GM19467 (cell line): ENCODE data around the gene SLC44A1.

Experiments used
- ATAC-seq: cut with Tn5 transposase; IDR thresholded peaks from one replicate; pipeline ENCODE4 v1.9.1; 2021; ENCODE audit warnings: mild to moderate bottlenecking, moderate library complexity; ENCODE audit not compliant: unreplicated experiment

SLC44A1 gene

DNA sequence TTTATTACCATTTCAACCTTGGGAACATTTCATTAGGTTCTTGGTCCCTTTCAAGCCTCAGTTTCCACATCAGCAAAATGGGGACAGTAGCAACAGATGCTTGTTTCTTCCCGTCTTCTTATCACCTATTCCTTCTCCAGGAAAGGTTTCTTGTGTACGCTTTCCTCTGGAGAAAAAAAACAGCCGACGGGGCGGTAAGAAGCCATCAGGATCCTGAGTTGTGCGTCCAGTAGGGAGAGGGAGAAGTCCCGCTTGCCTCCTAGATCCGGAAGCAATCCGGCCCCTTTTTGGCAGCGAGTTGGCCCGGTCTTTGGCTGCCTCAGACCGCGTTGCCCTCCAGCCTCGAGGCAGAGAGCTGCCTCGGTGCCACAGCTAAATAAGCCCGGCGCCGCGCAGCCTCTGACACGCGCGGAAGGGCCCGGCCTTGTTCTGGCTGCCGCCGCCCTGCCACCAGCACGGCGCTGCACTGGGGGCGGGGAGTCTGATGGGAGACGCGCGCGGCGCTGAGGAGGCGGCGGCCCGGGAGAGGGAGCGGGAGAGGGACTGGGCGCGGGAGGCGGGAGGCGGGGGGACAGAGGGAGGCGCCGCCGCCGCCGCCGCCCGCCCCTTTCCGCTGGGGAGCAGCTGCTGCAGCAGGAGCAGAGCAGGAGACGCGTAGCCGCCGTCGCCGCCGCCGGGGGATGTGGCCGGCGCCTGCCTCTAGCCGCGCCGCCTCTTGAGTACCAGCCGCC is at the start of gene SLC44A1:
Gene SLC44A1 (plus strand): TSS at position 649 of the 731 bp plus-strand sequence. CDS start 218 bp downstream, outside the sequence.
- peak; percentile 93 for ATAC-seq

DNA sequence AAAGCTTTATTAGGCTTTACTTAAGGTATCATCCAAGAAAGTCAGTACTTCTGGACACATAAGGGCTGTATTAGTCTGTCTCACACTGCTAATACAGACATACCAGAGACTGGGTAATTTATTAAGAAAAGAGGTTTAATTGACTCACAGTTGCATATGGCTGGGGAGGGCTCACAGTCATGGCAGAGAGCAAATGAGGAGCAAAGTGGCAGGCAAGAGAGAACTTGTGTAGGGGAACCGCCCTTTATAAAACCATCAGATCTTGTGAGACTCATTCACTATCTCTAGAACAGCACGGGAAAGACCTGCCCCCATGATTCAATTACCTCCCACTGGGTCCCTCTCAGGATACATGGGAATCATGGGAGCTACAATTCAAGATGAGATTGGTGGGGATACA is 49.2 kb upstream of the SLC44A1 start:
- ATAC-seq = no peak

DNA sequence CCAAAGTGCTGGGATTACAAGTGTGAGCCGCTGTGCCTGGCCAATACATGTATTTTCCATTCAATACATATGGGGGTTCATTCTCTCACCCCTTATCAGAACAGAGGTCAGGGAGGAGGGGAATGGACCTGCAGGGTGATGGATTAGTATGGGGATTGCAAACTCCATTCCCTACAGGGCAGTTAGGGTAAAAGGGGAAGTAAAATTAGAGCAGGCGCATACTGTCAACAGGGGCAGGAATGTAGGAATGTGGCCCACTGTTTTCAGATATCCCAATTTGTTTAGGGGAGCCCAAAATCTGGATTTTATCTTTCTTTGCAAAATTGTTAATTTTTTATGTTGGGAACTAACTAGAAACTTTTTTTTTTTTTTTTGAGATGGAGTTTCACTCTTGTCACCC is 46.4 kb upstream of the SLC44A1 start:
- ATAC-seq = no peak

DNA sequence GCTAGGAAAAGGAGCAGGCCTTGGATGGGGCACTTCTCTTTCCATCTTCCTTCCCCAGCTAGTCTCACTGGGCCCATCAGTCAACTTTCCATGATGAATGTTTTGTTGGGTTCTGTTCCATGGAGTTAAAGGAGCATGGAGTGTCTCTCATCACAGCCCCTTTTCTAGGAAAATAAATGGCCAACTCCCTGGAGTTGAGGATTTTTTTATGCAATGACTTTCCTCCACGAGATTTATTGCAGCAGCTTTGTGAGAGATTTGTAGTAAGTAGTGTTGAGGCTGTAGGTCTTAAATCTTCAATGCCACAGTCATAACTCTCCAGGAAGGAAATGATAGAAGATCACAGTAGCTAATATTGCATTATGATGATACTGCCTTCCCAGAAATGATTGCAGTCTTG is 45.6 kb upstream of the SLC44A1 start:
- ATAC-seq = no peak

DNA sequence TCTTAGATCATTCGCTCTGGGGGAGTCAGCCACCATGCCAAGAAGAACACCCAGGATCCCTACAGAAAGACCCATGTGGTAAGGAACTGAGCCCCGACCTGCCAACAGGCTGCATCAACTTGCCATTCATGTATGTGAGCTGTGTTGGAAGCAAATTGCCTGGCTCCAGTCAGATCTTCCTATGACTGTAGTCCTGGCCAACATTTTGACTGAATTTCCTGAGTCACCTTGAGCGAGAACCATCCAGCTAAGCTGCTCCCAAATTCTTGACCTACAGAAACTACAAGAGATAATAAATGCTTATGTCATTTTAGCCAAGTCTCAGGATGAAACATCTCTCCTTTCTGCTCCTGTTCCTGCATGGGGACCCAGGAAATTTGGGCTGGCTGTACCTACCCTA is 40.0 kb upstream of the SLC44A1 start:
- ATAC-seq = no peak

DNA sequence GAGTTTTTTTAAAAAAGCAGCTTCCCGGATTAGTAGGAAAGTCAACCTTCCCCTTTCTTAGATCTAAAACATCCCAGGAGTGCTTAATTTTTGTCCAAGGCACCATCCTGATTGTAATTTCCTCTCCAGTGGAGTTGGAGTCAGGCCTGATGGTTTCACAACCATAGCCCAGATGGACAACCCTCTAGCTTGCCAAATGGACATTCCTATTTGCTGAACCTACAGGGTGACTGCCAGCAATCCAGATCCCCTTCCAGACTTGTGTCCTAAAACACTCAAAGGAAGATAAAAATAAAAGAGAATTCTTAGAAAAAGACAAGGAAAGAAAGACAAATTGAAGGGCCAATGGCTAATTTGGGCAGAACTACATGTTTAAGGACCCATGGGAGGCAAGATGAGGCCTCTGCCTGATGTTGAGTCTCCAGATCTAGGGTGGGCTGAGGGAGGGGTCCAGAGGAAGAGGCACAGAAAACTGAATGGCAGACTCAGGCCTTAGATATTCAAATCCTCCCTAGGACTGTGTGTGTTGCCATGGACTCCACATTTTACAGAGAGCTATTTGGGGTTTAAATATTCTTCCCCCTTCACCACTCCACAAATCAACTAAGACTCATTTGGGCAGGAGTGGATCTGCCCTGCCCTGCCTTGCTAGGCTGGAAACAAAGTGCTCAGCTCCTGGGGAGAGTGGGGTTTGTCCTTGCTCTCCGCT is 38.5 kb upstream of the SLC44A1 start:
- no peak for ATAC-seq

DNA sequence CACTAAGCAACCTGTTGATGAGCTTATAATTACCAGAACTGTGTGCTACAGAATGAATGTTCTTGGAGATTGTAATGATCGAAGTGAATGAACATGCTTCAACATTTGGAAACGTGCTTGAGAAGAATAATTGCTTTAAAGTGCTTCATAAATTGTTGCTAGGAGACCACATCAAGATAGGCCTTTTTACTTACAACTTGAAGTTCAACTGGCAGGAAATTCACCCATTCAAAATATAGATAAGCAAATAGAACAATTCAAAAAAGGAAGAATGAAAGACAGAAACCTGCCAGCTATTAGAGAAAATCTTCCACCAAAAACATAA is 38.0 kb upstream of the SLC44A1 start:
- ATAC-seq = no peak

DNA sequence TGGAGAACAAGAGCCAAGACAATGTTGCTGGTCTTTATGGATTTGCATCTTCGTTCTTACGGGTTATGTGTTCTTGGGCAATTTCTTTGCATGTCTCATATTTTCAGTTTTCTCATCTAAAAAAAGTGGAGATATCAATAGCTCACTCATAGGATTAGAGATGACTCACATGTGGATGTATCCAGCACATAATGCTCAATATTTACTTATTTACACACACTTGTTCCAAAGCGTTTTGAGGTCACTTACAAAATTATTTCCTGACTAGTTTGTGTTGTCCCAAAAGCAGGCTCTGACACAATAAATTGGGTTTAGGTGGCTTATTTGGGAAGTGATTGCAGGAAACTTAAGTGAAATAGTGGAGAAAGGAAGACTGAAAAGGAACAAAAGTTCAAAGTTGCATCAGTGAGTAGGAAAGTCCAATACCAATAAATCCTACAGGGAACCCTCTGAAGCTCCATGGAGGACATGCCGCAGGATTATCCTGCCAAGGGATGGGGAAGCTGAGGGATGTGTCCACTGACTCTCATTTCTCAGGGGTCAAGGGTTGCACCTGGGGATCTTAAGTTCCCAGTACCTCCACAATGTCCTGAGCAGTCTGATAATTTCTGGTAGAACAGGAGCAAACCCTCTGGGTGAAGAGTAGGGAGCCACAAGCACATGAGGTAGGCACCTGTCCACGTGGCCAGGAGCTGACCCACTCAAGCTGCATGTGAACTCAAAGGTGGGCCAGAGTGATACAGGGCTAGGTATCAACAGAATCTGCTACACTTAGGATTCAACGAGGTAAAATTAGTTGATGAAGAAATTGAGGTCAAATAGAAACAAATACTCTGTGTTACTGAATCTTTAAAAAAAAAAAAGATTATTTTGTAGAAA is 37.4 kb upstream of the SLC44A1 start:
- ATAC-seq = no peak

DNA sequence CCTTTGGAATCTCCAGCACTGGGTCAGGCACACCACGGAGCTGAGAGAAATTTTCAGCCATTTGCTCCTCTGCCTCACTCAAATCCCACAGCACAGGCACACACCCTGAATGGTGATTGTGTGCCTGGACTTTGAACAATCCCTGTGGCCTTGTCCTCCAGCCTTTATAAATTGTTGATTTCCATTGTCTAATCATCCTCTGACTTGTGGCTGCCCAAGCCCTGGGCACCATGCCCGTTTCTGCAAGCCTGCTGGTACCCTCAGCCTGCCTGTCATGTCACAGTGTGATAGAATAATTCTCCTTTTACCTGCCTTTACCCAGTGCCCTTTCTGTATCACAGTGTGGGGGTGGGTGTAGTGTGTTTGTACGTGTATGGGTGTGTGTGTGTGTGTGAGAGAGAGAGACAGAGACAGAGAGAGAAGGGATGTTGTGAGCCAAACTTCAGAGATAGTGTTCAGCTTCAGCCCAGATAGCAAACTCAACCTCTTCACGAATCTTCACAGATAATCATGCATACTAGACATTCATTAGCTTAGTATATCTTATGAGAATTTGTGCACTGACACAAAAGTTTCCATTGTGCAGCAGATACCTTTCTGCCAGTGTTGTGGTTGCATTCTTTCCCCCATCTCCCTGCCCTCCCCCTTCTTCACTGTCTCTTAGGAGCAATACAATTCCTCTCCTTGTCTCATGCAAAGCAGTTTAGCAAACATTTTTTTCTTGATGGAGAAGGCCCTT is 27.8 kb upstream of the SLC44A1 start:
- ATAC-seq = no peak

DNA sequence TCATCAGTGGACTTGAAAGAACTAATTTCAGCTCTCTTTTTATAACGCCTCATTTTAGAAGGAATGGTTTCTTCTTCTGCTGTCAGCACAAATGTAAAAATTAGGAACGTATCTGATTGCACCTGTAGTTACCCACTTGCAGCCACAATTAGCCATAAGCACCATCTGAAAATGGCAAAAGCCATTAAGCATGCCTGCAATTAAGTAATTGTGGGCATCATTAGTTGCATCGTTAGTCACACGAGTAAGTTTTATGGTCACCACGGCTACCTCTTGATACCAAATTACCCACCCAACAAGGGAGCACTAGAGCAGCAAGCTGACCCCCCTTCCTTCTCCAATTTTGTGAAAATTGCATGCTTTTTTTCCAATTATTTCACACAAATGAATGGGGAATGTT is 25.8 kb upstream of the SLC44A1 start:
- no peak for ATAC-seq

DNA sequence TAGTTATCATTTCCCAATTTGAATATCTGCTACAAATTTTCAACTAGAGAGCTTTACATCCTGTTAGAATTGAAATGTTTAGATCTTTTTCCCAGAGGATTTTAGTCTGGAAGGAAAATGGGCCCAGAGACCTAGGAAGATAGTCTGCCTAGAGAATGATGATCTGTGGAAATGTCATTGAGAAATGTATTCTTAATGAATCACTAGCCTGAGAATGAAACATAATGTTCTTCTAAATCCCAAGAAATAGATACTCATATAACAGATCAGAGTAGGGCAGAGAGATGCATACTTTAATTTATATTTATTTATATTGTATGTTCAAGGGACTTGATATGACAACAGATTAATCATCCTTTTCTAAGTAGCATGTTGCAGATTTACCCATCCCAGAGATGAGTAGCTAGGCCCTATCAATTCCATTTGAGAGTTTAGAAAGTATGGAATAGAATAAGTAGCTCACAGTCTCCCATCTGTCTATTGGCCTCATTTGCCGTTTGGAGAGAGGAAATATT is 25.1 kb upstream of the SLC44A1 start:
- ATAC-seq = no peak

DNA sequence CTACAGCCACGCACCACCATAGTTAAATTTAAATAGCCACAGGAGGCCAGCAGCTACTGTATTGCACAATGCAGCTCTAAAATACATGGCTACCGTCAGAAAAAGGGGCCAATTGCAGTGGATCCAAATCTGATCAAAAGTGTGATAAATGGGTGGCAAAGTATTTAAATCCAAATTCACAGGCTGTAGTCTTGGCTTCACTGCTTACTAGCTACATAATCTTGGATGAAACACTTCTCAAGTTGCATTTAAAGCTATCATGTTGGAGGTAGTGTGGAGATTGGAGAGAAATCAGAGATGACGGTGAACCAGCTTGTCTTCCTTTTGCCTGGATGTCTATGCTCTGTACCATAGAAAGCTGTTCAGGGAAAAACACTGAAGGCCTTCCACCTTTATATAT is 24.0 kb upstream of the SLC44A1 start:
- no peak for ATAC-seq

DNA sequence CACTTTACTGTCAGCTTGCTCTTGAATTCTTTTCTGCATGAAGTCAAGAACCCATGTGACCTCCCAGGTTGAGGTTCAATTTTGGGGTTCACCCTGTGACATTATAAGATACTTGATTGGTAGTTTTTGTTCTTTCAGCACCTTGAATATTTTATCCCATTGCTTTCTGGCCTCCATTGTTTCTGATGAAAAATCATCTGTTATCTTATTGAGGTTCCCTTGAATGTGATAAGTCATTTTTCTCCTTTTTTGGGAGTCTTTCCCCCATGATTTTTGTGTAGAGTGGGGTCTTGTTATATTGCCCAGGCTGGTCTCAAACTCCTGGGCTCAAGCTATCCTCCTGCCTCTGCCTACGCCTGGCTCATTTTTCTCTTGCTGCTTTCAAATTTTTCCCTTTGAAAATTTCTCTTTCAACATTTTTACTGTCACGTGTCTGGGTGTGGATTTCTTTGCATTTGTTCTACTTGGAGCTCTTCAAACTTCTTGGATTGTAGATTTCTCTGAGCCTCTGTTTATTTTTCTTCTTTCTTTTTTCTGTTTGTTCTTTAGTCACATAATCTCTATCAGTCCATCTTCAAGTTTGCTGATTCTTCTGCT is 20.8 kb upstream of the SLC44A1 start:
- no peak for ATAC-seq

DNA sequence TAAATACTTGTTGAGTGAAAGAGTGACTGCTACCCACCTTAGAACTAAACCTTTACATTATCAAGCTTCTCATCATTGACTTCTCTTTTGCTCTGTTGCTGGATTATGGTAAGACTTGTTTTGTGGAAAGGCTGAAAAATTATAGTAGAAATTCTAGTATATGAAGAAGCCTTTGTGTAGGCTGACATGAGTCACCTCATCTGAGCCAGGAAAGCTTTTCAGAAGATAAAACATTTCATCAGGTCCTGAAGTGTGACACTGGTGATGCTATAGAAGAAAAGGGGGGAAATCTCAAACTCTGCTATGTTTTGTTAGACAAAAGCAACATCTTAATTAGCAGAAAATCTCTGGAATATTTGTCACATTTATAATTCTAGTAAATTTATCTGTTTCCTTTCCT is 18.4 kb upstream of the SLC44A1 start:
- ATAC-seq = no peak

DNA sequence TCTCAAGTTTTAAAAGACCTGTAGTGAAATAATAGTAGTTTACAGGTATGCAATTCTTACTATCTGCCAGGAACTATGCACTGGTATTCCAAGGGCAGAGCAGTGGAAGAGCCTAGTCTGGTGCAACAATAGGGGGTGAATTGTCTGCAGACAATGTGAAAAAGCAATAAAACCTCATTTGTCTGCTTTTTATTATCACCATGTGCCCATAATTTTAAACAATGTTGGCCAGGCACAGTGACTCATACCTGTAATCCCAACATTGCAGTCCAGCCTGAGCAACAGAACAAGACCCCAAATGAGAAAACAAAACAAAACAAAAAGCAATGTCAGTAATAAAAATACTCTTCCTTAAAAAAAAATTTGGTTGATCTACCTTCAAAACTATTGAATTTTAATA is 12.2 kb upstream of the SLC44A1 start:
- no peak for ATAC-seq

DNA sequence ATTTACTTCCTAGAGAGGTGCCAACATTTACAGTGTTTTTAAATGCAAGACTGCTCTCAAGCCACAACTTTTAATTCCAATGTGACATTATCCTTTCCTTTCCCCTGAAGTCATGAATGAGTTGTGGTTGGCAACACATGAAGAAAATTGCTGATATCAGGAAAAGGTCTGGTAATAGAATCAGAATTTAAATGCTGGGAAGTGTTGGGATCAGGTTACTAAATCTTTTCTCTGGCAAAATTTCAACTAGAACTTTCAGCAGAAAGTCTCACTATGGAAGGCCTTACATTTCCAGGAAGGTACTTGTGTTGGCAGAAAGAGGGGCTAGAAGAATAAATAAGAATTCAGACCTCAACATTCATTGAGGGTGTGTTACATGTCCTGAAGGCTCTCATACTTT is 10.6 kb upstream of the SLC44A1 start:
- no peak for ATAC-seq

DNA sequence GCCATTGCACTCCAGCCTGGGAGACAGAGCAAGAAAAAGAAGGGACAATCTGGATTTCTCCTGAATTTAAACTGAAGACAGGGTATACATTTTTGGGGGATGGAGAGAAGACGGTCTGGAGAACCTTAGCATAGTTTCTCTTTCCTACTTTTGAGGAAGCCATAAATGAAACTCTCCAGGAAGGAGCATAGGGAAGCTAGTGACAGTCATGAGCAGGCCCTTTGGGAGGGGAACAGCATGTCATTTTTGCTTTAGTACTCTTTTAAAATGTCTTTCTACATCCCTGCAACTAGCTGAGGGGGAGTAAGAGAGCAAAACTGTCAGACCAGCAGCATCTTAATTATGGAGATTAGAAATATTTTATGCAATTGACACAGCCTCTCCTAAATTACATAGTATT is 8.2 kb upstream of the SLC44A1 start:
- ATAC-seq = no peak

DNA sequence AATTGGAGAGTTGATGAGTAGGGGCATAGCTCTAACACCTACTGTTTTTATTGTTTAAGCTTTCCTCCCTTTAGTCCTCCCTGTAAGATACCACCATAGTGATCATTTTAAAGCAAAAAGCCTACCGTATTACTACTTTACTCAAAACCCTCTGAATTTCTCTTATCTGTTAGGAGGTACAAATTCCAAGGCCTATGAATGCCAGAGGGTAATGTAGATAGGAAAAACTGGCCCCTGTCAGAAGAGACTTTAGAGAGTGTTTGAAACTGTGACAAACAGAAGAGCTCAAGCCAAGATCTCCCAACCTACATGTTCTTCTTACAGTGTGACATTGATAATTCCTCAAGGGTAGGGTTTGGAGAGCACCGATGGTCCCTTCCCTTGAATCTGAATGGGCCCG is 7.2 kb upstream of the SLC44A1 start:
- ATAC-seq = no peak

DNA sequence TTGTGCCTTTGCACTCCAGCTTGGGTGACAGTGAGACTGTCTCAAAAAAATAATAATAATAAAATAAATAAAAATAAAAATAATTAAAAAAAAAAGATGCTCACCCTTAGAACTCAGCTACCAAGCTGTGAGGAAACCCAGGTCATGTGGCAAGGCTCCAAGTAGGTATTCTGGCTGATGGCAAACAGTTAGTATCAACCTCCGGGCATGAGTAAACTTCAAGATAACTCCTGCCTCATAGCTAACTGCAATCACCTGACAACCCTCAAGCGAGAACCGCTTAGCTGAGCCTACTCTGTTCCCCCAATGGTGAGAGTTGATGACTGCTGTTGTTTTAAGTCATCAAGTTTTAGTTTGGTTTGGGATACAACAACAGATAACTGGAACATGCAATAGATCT is 6.1 kb upstream of the SLC44A1 start:
- no peak for ATAC-seq

DNA sequence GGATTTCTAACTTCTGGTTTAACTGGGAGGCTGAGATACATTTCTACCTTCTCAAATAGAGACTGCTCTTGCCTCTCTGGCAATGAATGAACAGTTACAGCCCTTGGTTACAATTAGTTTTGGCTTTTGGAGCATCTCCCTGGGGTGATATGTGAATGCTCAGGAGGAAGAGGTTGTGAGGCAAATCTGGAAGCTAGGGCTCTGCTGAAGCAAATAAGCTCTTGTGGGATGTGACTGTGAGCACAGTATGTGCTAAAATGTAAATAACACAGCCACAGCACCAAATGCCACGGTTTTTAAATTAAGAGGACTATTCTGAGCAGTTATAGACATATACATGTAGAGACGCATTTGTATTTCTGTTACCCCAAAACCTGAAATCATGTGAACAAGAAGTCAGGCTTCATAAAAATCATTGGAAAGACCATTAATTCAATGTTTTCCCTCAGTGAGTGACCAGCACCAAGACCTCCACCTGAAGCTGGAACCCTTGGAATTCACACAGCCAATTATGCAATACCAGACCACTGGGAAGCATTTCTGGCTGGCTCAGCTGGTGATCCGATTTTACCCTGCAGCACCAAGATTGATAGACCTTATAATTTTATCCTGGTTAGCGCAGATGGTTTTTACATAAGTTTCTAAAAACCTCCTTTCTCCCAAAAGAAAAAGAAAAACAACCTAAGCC is 3.0 kb upstream of the SLC44A1 start:
- no peak for ATAC-seq
